Bronchial epithelial cell (primary cell): Measurements from ENCODE around the gene MAGI2. TPM values are rescaled to one million over a fixed set of nuclear protein-coding genes. Genes with fewer than 3 reads are reported as not detected.

Experiments used
- DNase-seq: peaks from one replicate; pipeline ENCODE4 v3.0.0-alpha.2; 2010; ENCODE audit warnings: low read depth
- FAIRE-seq: peaks from 2 replicates; lab custom pipeline; 2011; peaks lifted over from hg19 to GRCh38; lab: Jason Lieb, UNC
- H3K27me3 ChIP-seq: 2 replicates; pipeline ENCODE4 v1.5.1; 2011; ENCODE audit warnings: low read length; ENCODE audit not compliant: control insufficient read depth, insufficient read depth
- H3K36me3 ChIP-seq: 2 replicates; pipeline ENCODE4 v1.5.1; 2011; ENCODE audit warnings: low read length; ENCODE audit not compliant: control insufficient read depth, insufficient read depth
- H3K4me3 ChIP-seq: 2 replicates; pipeline ENCODE4 v1.5.1; 2011; ENCODE audit warnings: mild to moderate bottlenecking, low read depth, low read length, control low read depth
- CTCF ChIP-seq: IDR thresholded peaks from 2 replicates; pipeline ENCODE4 v1.5.1; 2011; ENCODE audit warnings: mild to moderate bottlenecking, moderate library complexity, low read length, control low read depth, inconsistent platforms; ENCODE audit not compliant: insufficient read depth, severe bottlenecking
- total RNA-seq: library from RNA; depleted of rRNA; stranded (reverse); fragments of >200 nt; gene quantifications from 2 replicates; pipeline ENCODE4 v1.2.1, GENCODE V29; 2014

Gene MAGI2
- total RNA-seq, 1 donor from 2014 or later: 2.6 TPM

- no peak overlapping the region for H3K4me3 ChIP-seq
- H3K27me3 ChIP-seq: no peaks in the 10 kb centered on the region
- no peak for DNase-seq
- no peaks in the 10 kb centered on the region for H3K36me3 ChIP-seq
- FAIRE-seq: no peak
- no peak for TF ChIP-seq CTCF
These were observed 1391.3 kb downstream of the MAGI2 start for GRCh38 chr7:78062214-78062613.

GRCh38 chr7:78057571-78057970, 1395.9 kb downstream of the MAGI2 start:
- Histone ChIP-seq H3K36me3 (no peaks in the 10 kb centered on the region), H3K4me3 (no peak overlapping the region), H3K27me3 (no peaks in the 10 kb centered on the region)
- FAIRE-seq (no peak), DNase-seq (no peak)
- TF ChIP-seq CTCF: no peak

- TF ChIP-seq CTCF: no peak
- Histone ChIP-seq H3K4me3 (no peak overlapping the region), H3K27me3 (no peaks in the 10 kb centered on the region), H3K36me3 (no peaks in the 10 kb centered on the region)
- FAIRE-seq: no peak
- DNase-seq: no peak
These were observed 1397.9 kb downstream of the MAGI2 start for GRCh38 chr7:78055599-78055998.

GRCh38 chr7:78055001-78055573, 1398.4 kb downstream of the MAGI2 start:
- H3K36me3 ChIP-seq: no peaks in the 10 kb centered on the region
- FAIRE-seq: peak; percentile 50
- no peak for TF ChIP-seq CTCF
- H3K27me3 ChIP-seq: no peaks in the 10 kb centered on the region
- DNase-seq: peak; percentile 17
- no peak overlapping the region for H3K4me3 ChIP-seq

- DNase-seq: no peak
- H3K4me3 ChIP-seq: no peak overlapping the region
- H3K27me3 ChIP-seq: no peaks in the 10 kb centered on the region
- no peak for FAIRE-seq
- H3K36me3 ChIP-seq: no peaks in the 10 kb centered on the region
- TF ChIP-seq CTCF: no peak
These were observed 1401.4 kb downstream of the MAGI2 start for GRCh38 chr7:78052112-78052511.

- DNase-seq (no peak), FAIRE-seq (no peak)
- no peak for TF ChIP-seq CTCF
- Histone ChIP-seq H3K36me3 (no peaks in the 10 kb centered on the region), H3K27me3 (no peaks in the 10 kb centered on the region), H3K4me3 (no peak overlapping the region)
These were observed 1405.7 kb downstream of the MAGI2 start for GRCh38 chr7:78047800-78048199.
